BLaER1 treated with 17β-estradiol and CSF1 and Interleukin-3, amounts not matched to agents 10 nM and 100 nM (cell line): ENCODE results near the gene MUC6.

ENCODE experiments used
- H3K27ac ChIP-seq, 11 experiments: shearing (Covaris generic); formaldehyde crosslinking; 2 replicates each; pipeline ENCODE4 v1.8.1; 2022
- H3K27me3 ChIP-seq, 11 experiments: shearing (Covaris generic); formaldehyde crosslinking; 2 replicates each; pipeline ENCODE4 v1.8.1; 2022
- H3K36me3 ChIP-seq, 11 experiments: shearing (Covaris generic); formaldehyde crosslinking; 2 replicates each; pipeline ENCODE4 v1.8.1; 2022
- H3K4me1 ChIP-seq, 10 experiments: shearing (Covaris generic); formaldehyde crosslinking; 2 replicates each; pipeline ENCODE4 v1.8.1; 2022
- H3K4me2 ChIP-seq, 11 experiments: shearing (Covaris generic); formaldehyde crosslinking; 2 replicates each; pipeline ENCODE4 v1.8.1; 2022
- H3K4me3 ChIP-seq, 10 experiments: shearing (Covaris generic); formaldehyde crosslinking; 2 replicates each; pipeline ENCODE4 v1.8.1; 2022
- H3K9ac ChIP-seq, 11 experiments: shearing (Covaris generic); formaldehyde crosslinking; 2 replicates each; pipeline ENCODE4 v1.8.1; 2022
- H3K9me3 ChIP-seq, 11 experiments: shearing (Covaris generic); formaldehyde crosslinking; replicated peaks in 1 of 11; 2 replicates each; pipeline ENCODE4 v1.8.1; 2022
- H4K20me1 ChIP-seq, 11 experiments: shearing (Covaris generic); formaldehyde crosslinking; 2 replicates each; pipeline ENCODE4 v1.8.1; 2022
- Cebpa-rat ChIP-seq, 11 experiments: shearing (Covaris generic); IDR thresholded peaks; 2 replicates each; pipeline ENCODE4 v1.8.1; 2022

The MUC6 gene

GRCh38 chr11:1012740-1013630 lies 23.5 kb downstream of the MUC6 start:
- Histone ChIP-seq H4K20me1 (peaks cover 5 to 100% (median 62%) of the 10 kb centered on the region in 11 experiments; a peak in 20 of 22 replicates), H3K36me3 (peaks cover 0 to 55% (median 17%) of the 10 kb centered on the region in 11 experiments; a peak in 20 of 22 replicates)

GRCh38 chr11:1012291-1012690 lies 24.2 kb downstream of the MUC6 start:
- H3K4me2 ChIP-seq: peak overlapping the region; percentile 68 to 97 (median 87)
- peaks cover 0 to 12% (median 10%) of the 10 kb centered on the region in 11 experiments; a peak in 14 of 22 replicates for H3K9me3 ChIP-seq
- peaks cover 5 to 100% (median 68%) of the 10 kb centered on the region in 11 experiments; a peak in 20 of 22 replicates for H4K20me1 ChIP-seq
- peak overlapping the region in 4 of 11 experiments; percentile 67 to 82 (median 76); a peak in 7 of 22 replicates for H3K27ac ChIP-seq
- TF ChIP-seq Cebpa-rat (IDR thresholded peaks at IDR 0.05): no peak
- H3K9ac ChIP-seq: peak overlapping the region in 6 of 11 experiments; percentile 33 to 72 (median 60); a peak in 9 of 22 replicates
- peaks cover 0 to 60% (median 17%) of the 10 kb centered on the region in 11 experiments; a peak in 20 of 22 replicates for H3K36me3 ChIP-seq
- peaks cover 0 to 62% (median 0%) of the 10 kb centered on the region in 11 experiments; a peak in 8 of 22 replicates for H3K27me3 ChIP-seq
- peaks cover 80 to 100% (median 89%) of the 10 kb centered on the region in 10 experiments for H3K4me1 ChIP-seq
- H3K4me3 ChIP-seq: peak overlapping the region in 4 of 10 experiments; percentile 5 to 38 (median 29); a peak in 5 of 20 replicates

More at GRCh38 chr11:1012740-1013630, 23.5 kb downstream of the MUC6 start:
- peaks cover 0 to 55% (median 0%) of the 10 kb centered on the region in 11 experiments; a peak in 8 of 22 replicates for H3K27me3 ChIP-seq
- peaks cover 75 to 94% (median 82%) of the 10 kb centered on the region in 10 experiments for H3K4me1 ChIP-seq
- H3K4me3 ChIP-seq: peak overlapping the region in 3 of 10 experiments; percentile 26 to 38 (median 35); a peak in 5 of 20 replicates
- H3K4me2 ChIP-seq: peak overlapping the region; percentile 68 to 97 (median 87)
- H3K27ac ChIP-seq: peak overlapping the region in 6 of 11 experiments; percentile 5 to 82 (median 70); a peak in 7 of 22 replicates
- peak overlapping the region in 7 of 11 experiments; percentile 21 to 72 (median 53); a peak in 10 of 22 replicates for H3K9ac ChIP-seq
- TF ChIP-seq Cebpa-rat (IDR thresholded peaks at IDR 0.05): no peak
- peaks cover 0 to 18% (median 15%) of the 10 kb centered on the region in 11 experiments; a peak in 14 of 22 replicates for H3K9me3 ChIP-seq

- Histone ChIP-seq H3K4me2 (peak overlapping the region; percentile 68 to 97 (median 87)), H3K9me3 (peaks cover 0 to 2% (median under 1%) of the 10 kb centered on the region in 11 experiments; a peak in 7 of 22 replicates), H3K9ac (peak overlapping the region in 6 of 11 experiments; percentile 11 to 72 (median 60); a peak in 9 of 22 replicates), H3K4me3 (peak overlapping the region in 3 of 10 experiments; percentile 12 to 37 (median 23); a peak in 2 of 20 replicates), H3K36me3 (peaks cover 0 to 67% (median 8%) of the 10 kb centered on the region in 11 experiments; a peak in 17 of 22 replicates), H3K27me3 (peaks cover 0 to 71% (median 0%) of the 10 kb centered on the region in 11 experiments; a peak in 8 of 22 replicates), H3K27ac (peak overlapping the region in 7 of 11 experiments; percentile 7 to 82 (median 67); a peak in 10 of 22 replicates), H3K4me1 (peaks cover 76 to 100% (median 98%) of the 10 kb centered on the region in 10 experiments), H4K20me1 (peaks cover 5 to 100% (median 77%) of the 10 kb centered on the region in 11 experiments; a peak in 20 of 22 replicates)
- TF ChIP-seq Cebpa-rat (IDR thresholded peaks at IDR 0.05): no peak
Measured at GRCh38 chr11:1011320-1011698, 25.2 kb downstream of the MUC6 start.

- Histone ChIP-seq H3K4me1 (peaks cover 73 to 100% (median 100%) of the 10 kb centered on the region in 10 experiments), H3K9me3 (no peaks in the 10 kb centered on the region), H4K20me1 (peaks cover 5 to 100% (median 83%) of the 10 kb centered on the region in 11 experiments; a peak in 20 of 22 replicates), H3K9ac (peak overlapping the region in 6 of 11 experiments; percentile 11 to 72 (median 60); a peak in 10 of 22 replicates), H3K36me3 (peaks cover 0 to 73% (median 8%) of the 10 kb centered on the region in 11 experiments; a peak in 15 of 22 replicates), H3K4me3 (peak overlapping the region in 3 of 10 experiments; percentile 12 to 37 (median 23); a peak in 1 of 20 replicates), H3K27me3 (peaks cover 0 to 77% (median 0%) of the 10 kb centered on the region in 11 experiments; a peak in 8 of 22 replicates), H3K27ac (peak overlapping the region in 6 of 11 experiments; percentile 35 to 82 (median 70); a peak in 10 of 22 replicates), H3K4me2 (peak overlapping the region; percentile 68 to 97 (median 87))
- no peak for TF ChIP-seq Cebpa-rat (IDR thresholded peaks at IDR 0.05)
Measured at GRCh38 chr11:1010551-1011319, 25.8 kb downstream of the MUC6 start.

GRCh38 chr11:1009991-1010390 lies 26.5 kb downstream of the MUC6 start:
- H3K4me2 ChIP-seq: peak overlapping the region; percentile 68 to 97 (median 87); a peak in 21 of 22 replicates
- H3K36me3 ChIP-seq: peaks cover 0 to 80% (median 10%) of the 10 kb centered on the region in 11 experiments; a peak in 16 of 22 replicates
- no peak overlapping the region for H3K4me3 ChIP-seq
- H3K4me1 ChIP-seq: peaks cover 73 to 100% (median 100%) of the 10 kb centered on the region in 10 experiments
- H3K9me3 ChIP-seq: no peaks in the 10 kb centered on the region
- peak in 2 of 11 experiments; percentile 3 to 33; a peak in 4 of 22 replicates for TF ChIP-seq Cebpa-rat (IDR thresholded peaks at IDR 0.05)
- peaks cover 0 to 83% (median 0%) of the 10 kb centered on the region in 11 experiments; a peak in 8 of 22 replicates for H3K27me3 ChIP-seq
- H3K9ac ChIP-seq: peak overlapping the region in 4 of 11 experiments; percentile 53 to 72 (median 68); a peak in 9 of 22 replicates
- H4K20me1 ChIP-seq: peaks cover 5 to 100% (median 91%) of the 10 kb centered on the region in 11 experiments; a peak in 20 of 22 replicates
- peak overlapping the region in 6 of 11 experiments; percentile 0 to 82 (median 70); a peak in 10 of 22 replicates for H3K27ac ChIP-seq

GRCh38 chr11:1009371-1009770 lies 27.1 kb downstream of the MUC6 start:
- peak overlapping the region in 5 of 11 experiments; percentile 8 to 74 (median 64); a peak in 8 of 22 replicates for H3K9ac ChIP-seq
- H3K36me3 ChIP-seq: peaks cover 4 to 86% (median 16%) of the 10 kb centered on the region in 11 experiments; a peak in 18 of 22 replicates
- H3K27me3 ChIP-seq: peaks cover 0 to 87% (median 0%) of the 10 kb centered on the region in 11 experiments; a peak in 8 of 22 replicates
- H3K4me3 ChIP-seq: peak overlapping the region in 2 of 10 experiments; percentile 18 to 32; a peak in 3 of 20 replicates
- peak overlapping the region in 10 of 11 experiments; percentile 68 to 97 (median 88); a peak in 19 of 22 replicates for H3K4me2 ChIP-seq
- peaks cover 5 to 100% (median 96%) of the 10 kb centered on the region in 11 experiments; a peak in 20 of 22 replicates for H4K20me1 ChIP-seq
- H3K27ac ChIP-seq: peak overlapping the region in 5 of 11 experiments; percentile 25 to 82 (median 78); a peak in 10 of 22 replicates
- no peak for TF ChIP-seq Cebpa-rat (IDR thresholded peaks at IDR 0.05)
- H3K4me1 ChIP-seq: peaks cover 69 to 100% (median 100%) of the 10 kb centered on the region in 10 experiments
- H3K9me3 ChIP-seq: no peaks in the 10 kb centered on the region

GRCh38 chr11:1008803-1009145 lies 27.7 kb downstream of the MUC6 start:
- TF ChIP-seq Cebpa-rat (IDR thresholded peaks at IDR 0.05): no peak
- Histone ChIP-seq H3K4me3 (peak overlapping the region in 1 of 10 experiments; percentile 5; a peak in 2 of 20 replicates), H3K4me2 (peak overlapping the region in 9 of 11 experiments; percentile 83 to 97 (median 90); a peak in 18 of 22 replicates), H4K20me1 (peaks cover 5 to 100% (median 95%) of the 10 kb centered on the region in 11 experiments; a peak in 20 of 22 replicates), H3K27ac (peak overlapping the region in 4 of 11 experiments; percentile 71 to 82 (median 79); a peak in 7 of 22 replicates), H3K4me1 (peaks cover 65 to 100% (median 99%) of the 10 kb centered on the region in 10 experiments), H3K9ac (peak overlapping the region in 4 of 11 experiments; percentile 61 to 74 (median 65); a peak in 5 of 22 replicates), H3K27me3 (peaks cover 0 to 87% (median 0%) of the 10 kb centered on the region in 11 experiments; a peak in 8 of 22 replicates), H3K9me3 (no peaks in the 10 kb centered on the region), H3K36me3 (peaks cover 9 to 91% (median 19%) of the 10 kb centered on the region in 11 experiments; a peak in 18 of 22 replicates)
